ENCODE results near the gene GLRA1. TPM values are rescaled to one million over a fixed set of nuclear protein-coding genes. Genes with fewer than 3 reads are reported as not detected.
"Not testable (repeated sequence)": the region's sequence is repeated elsewhere in the genome, so short reads cannot be mapped to it uniquely, and the experiment has no call there.

GLRA1 gene
- total RNA-seq, 1 experiment from 2014 or later: not detected

DNA sequence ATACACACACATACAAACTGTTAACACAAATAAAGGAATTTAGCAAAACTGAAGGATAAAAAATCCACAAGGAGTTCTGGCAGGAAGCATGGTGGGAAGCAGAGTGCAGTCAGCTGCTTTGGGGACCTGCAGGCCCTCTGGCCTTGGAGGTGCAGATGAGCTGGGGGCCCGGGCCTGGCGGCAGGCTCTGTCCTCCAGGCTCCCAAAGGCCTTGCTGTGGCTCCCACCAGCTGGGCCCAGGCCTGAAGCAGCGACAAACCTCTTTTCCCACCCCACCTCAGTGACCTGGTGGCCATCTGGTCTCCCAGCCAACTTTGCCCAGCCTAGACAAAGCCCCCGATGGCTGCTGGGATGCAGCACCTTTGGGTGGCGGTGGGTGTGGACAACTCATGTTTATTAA lies 67.8 kb downstream of the GLRA1 start:
- no TSS peak for BruUV-seq (replicated peaks)
- POLR2A ChIA-PET: no interaction called here
- CTCF ChIA-PET: interaction anchor here (1.1 kb wide), 1 partner anchor 286 kb away, joined by 3 read pairs; no protein-coding TSS in a partner anchor

DNA sequence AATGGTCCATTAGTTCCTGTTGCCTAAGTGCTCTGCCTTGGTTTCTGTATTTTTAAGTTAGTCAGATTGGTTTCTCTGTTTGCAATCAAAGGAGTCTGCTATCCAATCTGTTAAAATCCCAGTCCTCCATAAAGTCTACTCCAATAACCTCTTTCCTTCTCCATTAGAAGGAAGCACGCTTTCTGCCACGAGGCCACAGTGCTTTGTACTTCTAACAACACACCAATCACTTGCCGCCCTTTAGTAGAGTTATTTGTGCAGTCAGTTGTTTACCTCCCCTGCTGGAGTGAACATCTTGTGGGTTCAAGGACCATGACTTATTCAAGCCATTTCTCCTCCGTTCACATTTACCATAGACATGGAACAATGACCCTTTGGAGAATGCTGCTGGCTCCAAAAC lies 69.0 kb downstream of the GLRA1 start:
- Mint-ChIP-seq H3K9me3 (ENCODE audit: unreplicated experiment) (no peaks in the 10 kb centered on the region), H3K4me3 (ENCODE audit: unreplicated experiment) (no peak overlapping the region), H3K27me3 (ENCODE audit: insufficient read depth, unreplicated experiment) (no peaks in the 10 kb centered on the region), H3K27ac (ENCODE audit: low read depth, unreplicated experiment) (no peak overlapping the region), H3K36me3 (ENCODE audit: insufficient read depth, unreplicated experiment) (no peaks in the 10 kb centered on the region), H3K4me1 (ENCODE audit: insufficient read depth, unreplicated experiment) (no peaks in the 10 kb centered on the region)
- DNase-seq (ENCODE audit: unreplicated experiment): no peak
- intact Hi-C loops (cut with micrococcal nuclease): no loop called here
- ChIA-PET POLR2A (no interaction called here), CTCF (no interaction called here)
- no TSS peak for BruUV-seq (replicated peaks)
- TF ChIP-seq, protein P1, sequence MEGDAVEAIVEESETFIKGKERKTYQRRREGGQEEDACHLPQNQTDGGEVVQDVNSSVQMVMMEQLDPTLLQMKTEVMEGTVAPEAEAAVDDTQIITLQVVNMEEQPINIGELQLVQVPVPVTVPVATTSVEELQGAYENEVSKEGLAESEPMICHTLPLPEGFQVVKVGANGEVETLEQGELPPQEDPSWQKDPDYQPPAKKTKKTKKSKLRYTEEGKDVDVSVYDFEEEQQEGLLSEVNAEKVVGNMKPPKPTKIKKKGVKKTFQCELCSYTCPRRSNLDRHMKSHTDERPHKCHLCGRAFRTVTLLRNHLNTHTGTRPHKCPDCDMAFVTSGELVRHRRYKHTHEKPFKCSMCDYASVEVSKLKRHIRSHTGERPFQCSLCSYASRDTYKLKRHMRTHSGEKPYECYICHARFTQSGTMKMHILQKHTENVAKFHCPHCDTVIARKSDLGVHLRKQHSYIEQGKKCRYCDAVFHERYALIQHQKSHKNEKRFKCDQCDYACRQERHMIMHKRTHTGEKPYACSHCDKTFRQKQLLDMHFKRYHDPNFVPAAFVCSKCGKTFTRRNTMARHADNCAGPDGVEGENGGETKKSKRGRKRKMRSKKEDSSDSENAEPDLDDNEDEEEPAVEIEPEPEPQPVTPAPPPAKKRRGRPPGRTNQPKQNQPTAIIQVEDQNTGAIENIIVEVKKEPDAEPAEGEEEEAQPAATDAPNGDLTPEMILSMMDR (IDR thresholded peaks at IDR 0.05; ENCODE audit: unreplicated experiment): no peak

More for the DNA sequence above, 67.8 kb downstream of the GLRA1 start:
- TF ChIP-seq, protein P1 (IDR thresholded peaks at IDR 0.05; ENCODE audit: unreplicated experiment): no peak
- H3K27ac Mint-ChIP-seq (ENCODE audit: low read depth, unreplicated experiment): no peak overlapping the region
- intact Hi-C loops (cut with micrococcal nuclease): no loop called here
- H3K27me3 Mint-ChIP-seq (ENCODE audit: insufficient read depth, unreplicated experiment): no peaks in the 10 kb centered on the region
- no peaks in the 10 kb centered on the region for H3K9me3 Mint-ChIP-seq (ENCODE audit: unreplicated experiment)
- H3K4me3 Mint-ChIP-seq (ENCODE audit: unreplicated experiment): no peak overlapping the region
- H3K36me3 Mint-ChIP-seq (ENCODE audit: insufficient read depth, unreplicated experiment): no peaks in the 10 kb centered on the region
- no peaks in the 10 kb centered on the region for H3K4me1 Mint-ChIP-seq (ENCODE audit: insufficient read depth, unreplicated experiment)
- no peak for DNase-seq (ENCODE audit: unreplicated experiment)

- intact Hi-C loops (cut with micrococcal nuclease): no loop called here
- Mint-ChIP-seq H3K9me3 (ENCODE audit: unreplicated experiment) (no peaks in the 10 kb centered on the region), H3K36me3 (ENCODE audit: insufficient read depth, unreplicated experiment) (no peaks in the 10 kb centered on the region), H3K4me1 (ENCODE audit: insufficient read depth, unreplicated experiment) (no peaks in the 10 kb centered on the region), H3K4me3 (ENCODE audit: unreplicated experiment) (no peak overlapping the region), H3K27ac (ENCODE audit: low read depth, unreplicated experiment) (no peak overlapping the region), H3K27me3 (ENCODE audit: insufficient read depth, unreplicated experiment) (no peaks in the 10 kb centered on the region)
- TF ChIP-seq, protein P1 (IDR thresholded peaks at IDR 0.05; ENCODE audit: unreplicated experiment): no peak
- POLR2A ChIA-PET: no interaction called here
- DNase-seq (ENCODE audit: unreplicated experiment): no peak
- CTCF ChIA-PET: no interaction called here
- BruUV-seq (replicated peaks): no TSS peak
Measured at GRCh38 chr5:151847871-151848270, 76.8 kb downstream of the GLRA1 start.

GRCh38 chr5:151846765-151847164 lies 77.9 kb downstream of the GLRA1 start:
- intact Hi-C loops (cut with micrococcal nuclease): no loop called here
- Mint-ChIP-seq H3K36me3 (ENCODE audit: insufficient read depth, unreplicated experiment) (no peaks in the 10 kb centered on the region), H3K4me1 (ENCODE audit: insufficient read depth, unreplicated experiment) (no peaks in the 10 kb centered on the region), H3K27ac (ENCODE audit: low read depth, unreplicated experiment) (no peak overlapping the region), H3K27me3 (ENCODE audit: insufficient read depth, unreplicated experiment) (no peaks in the 10 kb centered on the region), H3K4me3 (ENCODE audit: unreplicated experiment) (no peak overlapping the region), H3K9me3 (ENCODE audit: unreplicated experiment) (no peaks in the 10 kb centered on the region)
- no TSS peak for BruUV-seq (replicated peaks)
- CTCF ChIA-PET: no interaction called here
- no peak for DNase-seq (ENCODE audit: unreplicated experiment)
- POLR2A ChIA-PET: no interaction called here
- TF ChIP-seq, protein P1 (IDR thresholded peaks at IDR 0.05; ENCODE audit: unreplicated experiment): no peak

GRCh38 chr5:151832843-151833242 lies 91.8 kb downstream of the GLRA1 start:
- H3K9me3 Mint-ChIP-seq (ENCODE audit: unreplicated experiment): peaks cover 47% of the 10 kb centered on the region
- CTCF ChIA-PET: interaction anchor here (0.6 to 12.2 kb wide), 4 partner anchors 63 to 517 kb away, joined by 3 to 531 read pairs (median 4); no protein-coding TSS in a partner anchor
- intact Hi-C loops (cut with micrococcal nuclease): not testable (repeated sequence)

More at GRCh38 chr5:151832843-151833242, 91.8 kb downstream of the GLRA1 start:
- H3K27me3 Mint-ChIP-seq (ENCODE audit: insufficient read depth, unreplicated experiment); POLR2A ChIA-PET; DNase-seq (ENCODE audit: unreplicated experiment); BruUV-seq (replicated peaks); H3K4me1 Mint-ChIP-seq (ENCODE audit: insufficient read depth, unreplicated experiment); H3K4me3 Mint-ChIP-seq (ENCODE audit: unreplicated experiment); H3K27ac Mint-ChIP-seq (ENCODE audit: low read depth, unreplicated experiment): not testable (repeated sequence)
- H3K36me3 Mint-ChIP-seq (ENCODE audit: insufficient read depth, unreplicated experiment): peaks cover 23% of the 10 kb centered on the region
